ENCODE results near the gene DSCAML1.

DSCAML1 gene

GRCh38 chr11:117545706-117546105 is 251.3 kb downstream of the DSCAML1 start:
- POLR2A ChIA-PET: no interaction called here
- H3K4me3 ChIP-seq (ENCODE audit: low read depth, low read length): no peak overlapping the region
- CTCF ChIA-PET: no interaction called here
- TF ChIP-seq CTCF (IDR thresholded peaks at IDR 0.05; ENCODE audit: insufficient read depth, low read length, missing control alignments): no peak
- DNase-seq (ENCODE audit: low read depth, low spot score): no peak

GRCh38 chr11:117544130-117544800 is 252.8 kb downstream of the DSCAML1 start:
- no peak for DNase-seq (ENCODE audit: low read depth, low spot score)
- H3K4me3 ChIP-seq (ENCODE audit: low read depth, low read length): no peak overlapping the region
- ChIA-PET POLR2A (no interaction called here), CTCF (no interaction called here)
- TF ChIP-seq CTCF (IDR thresholded peaks at IDR 0.05; ENCODE audit: insufficient read depth, low read length, missing control alignments): no peak

GRCh38 chr11:117541211-117541610 is 255.8 kb downstream of the DSCAML1 start:
- ChIA-PET POLR2A (no interaction called here), CTCF (no interaction called here)
- H3K4me3 ChIP-seq (ENCODE audit: low read depth, low read length): no peak overlapping the region
- DNase-seq (ENCODE audit: low read depth, low spot score): no peak
- TF ChIP-seq CTCF (IDR thresholded peaks at IDR 0.05; ENCODE audit: insufficient read depth, low read length, missing control alignments): no peak

GRCh38 chr11:117538263-117539135 is 258.5 kb downstream of the DSCAML1 start:
- DNase-seq (ENCODE audit: low read depth, low spot score): no peak
- no peak for TF ChIP-seq CTCF (IDR thresholded peaks at IDR 0.05; ENCODE audit: insufficient read depth, low read length, missing control alignments)
- CTCF ChIA-PET: no interaction called here
- POLR2A ChIA-PET: no interaction called here
- no peak overlapping the region for H3K4me3 ChIP-seq (ENCODE audit: low read depth, low read length)

GRCh38 chr11:117535850-117536411 is 261.1 kb downstream of the DSCAML1 start:
- CTCF ChIA-PET: interaction anchor here (1.0 kb wide), 1 partner anchor 518 kb away, joined by 3 read pairs; no protein-coding TSS in a partner anchor
- TF ChIP-seq CTCF (IDR thresholded peaks at IDR 0.05; ENCODE audit: insufficient read depth, low read length, missing control alignments): no peak
- POLR2A ChIA-PET: no interaction called here
- H3K4me3 ChIP-seq (ENCODE audit: low read depth, low read length): no peak overlapping the region
- DNase-seq (ENCODE audit: low read depth, low spot score): no peak

- no peak for DNase-seq (ENCODE audit: low read depth, low spot score)
- POLR2A ChIA-PET: no interaction called here
- no peak for TF ChIP-seq CTCF (IDR thresholded peaks at IDR 0.05; ENCODE audit: insufficient read depth, low read length, missing control alignments)
- CTCF ChIA-PET: interaction anchor here (1.0 kb wide), 1 partner anchor 518 kb away, joined by 3 read pairs; no protein-coding TSS in a partner anchor
- no peak overlapping the region for H3K4me3 ChIP-seq (ENCODE audit: low read depth, low read length)
Measured at GRCh38 chr11:117535201-117535849, 261.7 kb downstream of the DSCAML1 start.
